Stomach (tissue), 9 donors: ENCODE measurements around the gene FTSJ3. TPM values are rescaled to one million over a fixed set of nuclear protein-coding genes. Genes with fewer than 3 reads are reported as not detected.

Experiments
- DNase-seq, 2 donors: peaks; one replicate each; pipeline versions ENCODE4 v3.0.0 to v3.0.0-alpha.2; 2013 to 2019
- H3K27ac ChIP-seq, 5 donors: fragments of 200-600 bp in 4 of 5; sonication (generic) in 4 of 5; one replicate each; pipeline ENCODE4 v1.5.1; 2013 to 2019; ENCODE audit warnings: mild to moderate bottlenecking in 1 of 5, moderate library complexity in 1 of 5
- H3K27me3 ChIP-seq, 3 donors: fragments of 200-600 bp; sonication (generic); one replicate each; pipeline ENCODE4 v1.5.1; 2017 to 2019; ENCODE audit warnings: mixed run types in 1 of 3
- H3K36me3 ChIP-seq, 4 donors: fragments of 200-600 bp; sonication (generic); 1 replicate in 3 of 4; 2 replicates in 1 of 4; pipeline ENCODE4 v1.5.1; 2016 to 2019
- H3K4me1 ChIP-seq, 4 donors: fragments of 200-600 bp; sonication (generic); one replicate each; pipeline ENCODE4 v1.5.1; 2016 to 2019
- H3K4me3 ChIP-seq, 4 donors: fragments of 200-600 bp; sonication (generic) in 3 of 4; one replicate each; pipeline ENCODE4 v1.5.1; 2016 to 2019; ENCODE audit warnings: mild to moderate bottlenecking in 1 of 4
- H3K9me3 ChIP-seq, 4 donors: fragments of 200-600 bp; sonication (generic); one replicate each; pipeline ENCODE4 v1.5.1; 2016 to 2019
- CTCF ChIP-seq, 7 experiments: fragments of 450-650 bp in 4 of 7; fragments of 200-600 bp in 3 of 7; sonication (generic) in 3 of 7; IDR thresholded peaks; one replicate each; pipeline ENCODE4 v1.5.1; 2016 to 2019; ENCODE audit warnings: antibody characterized with exemption in 7 of 7, control low read depth in 2 of 7, mild to moderate bottlenecking in 1 of 7
- EP300 ChIP-seq: sonication (generic); formaldehyde crosslinking; IDR thresholded peaks from one replicate; pipeline ENCODE4 v1.6.1; 2017; ENCODE audit warnings: antibody characterized with exemption
- POLR2A ChIP-seq, 4 donors: fragments of 450-650 bp; IDR thresholded peaks; one replicate each; pipeline ENCODE4 v1.6.1; 2016; ENCODE audit warnings: antibody characterized with exemption in 4 of 4, control low read depth in 2 of 4, mild to moderate bottlenecking in 1 of 4, moderate library complexity in 1 of 4
- POLR2AphosphoS5 ChIP-seq, 3 donors: sonication (generic); formaldehyde crosslinking; IDR thresholded peaks; one replicate each; pipeline ENCODE4 v1.6.1; 2016; ENCODE audit warnings: antibody characterized with exemption in 3 of 3
- WGBS, 5 donors: extraction: QIAGEN DNeasy Blood & Tissue Kit in 3 of 5; methylation state at CpG; one replicate each; pipeline versions ENCODE4 v1.1.5 to v1.1.7; 2013 to 2018; 5-methylcytosine and 5-hydroxymethylcytosine counted together
- intact Hi-C: fragments of 100-400 bp; cut with DNase I; formaldehyde crosslinking; loops from one replicate; pipeline ENCODE4 v1.15.1; 2023; ENCODE audit warnings: low total_unique reads
- polyA plus RNA-seq, 3 donors: library from polyadenylated mRNA; stranded (reverse); fragments of 200-250 nt; gene quantifications; one replicate each; pipeline ENCODE4 v1.2.3, GENCODE V29; 2013
- total RNA-seq, 5 donors: library from RNA; depleted of rRNA; stranded (reverse); fragments of >200 nt; gene quantifications; one replicate each; pipeline versions ENCODE4 v1.1.0 to v1.2.3, GENCODE V29; 2014 to 2016
- donor health status: healthy with polysubstance abuse.
- donor health status: Bipolar disorder and iron deficiency.
- donor health status: healthy.

FTSJ3 gene
- total and polyA plus RNA-seq, 8 donors = 3.5 to 54.0 (median 16.6) TPM

GRCh38 chr17:63775420-63775819, 52.0 kb downstream of the FTSJ3 start:
- DNase-seq = peak in 1 of 2 donors; percentile 11
- peaks cover 5 to 29% (median 19%) of the 10 kb centered on the region in 4 donors for H3K36me3 ChIP-seq
- intact Hi-C loops = no loop called here

GRCh38 chr17:63774969-63775265, 52.5 kb downstream of the FTSJ3 start:
- peak in 1 of 2 donors; percentile 28 for DNase-seq
- H3K27ac ChIP-seq = peak overlapping the region in 4 of 5 donors; percentile 98 to 99 (median 98)
- H3K36me3 ChIP-seq = peaks cover 5 to 28% (median 20%) of the 10 kb centered on the region in 4 donors
- intact Hi-C loops = no loop called here
- H3K4me3 ChIP-seq = peak overlapping the region; percentile 69 to 98 (median 93)
- 0 to 3% (median 1%) methylated on average over 4 of the region's 4 CpGs for WGBS, 5 donors
- H3K9me3 ChIP-seq = no peaks in the 10 kb centered on the region
- TF ChIP-seq POLR2A (IDR thresholded peaks at IDR 0.05) (no peak), EP300 (no peak), CTCF (IDR thresholded peaks at IDR 0.05) (no peak), POLR2AphosphoS5 (IDR thresholded peaks at IDR 0.05) (no peak)
- no peaks in the 10 kb centered on the region for H3K27me3 ChIP-seq
- peaks cover 43 to 81% (median 60%) of the 10 kb centered on the region in 4 donors for H3K4me1 ChIP-seq

More at GRCh38 chr17:63775420-63775819, 52.0 kb downstream of the FTSJ3 start:
- peak overlapping the region; percentile 69 to 98 (median 93) for H3K4me3 ChIP-seq
- no peaks in the 10 kb centered on the region for H3K27me3 ChIP-seq
- peaks cover 48 to 81% (median 62%) of the 10 kb centered on the region in 4 donors for H3K4me1 ChIP-seq
- H3K27ac ChIP-seq = peak overlapping the region in 4 of 5 donors; percentile 98 to 99 (median 98)
- TF ChIP-seq EP300 (no peak), CTCF (IDR thresholded peaks at IDR 0.05) (no peak), POLR2AphosphoS5 (IDR thresholded peaks at IDR 0.05) (no peak), POLR2A (IDR thresholded peaks at IDR 0.05) (no peak)
- WGBS, 5 donors = 13 to 20% (median 18%) methylated on average over 8 of the region's 8 CpGs
- H3K9me3 ChIP-seq = no peaks in the 10 kb centered on the region

- Histone ChIP-seq H3K27me3 (no peaks in the 10 kb centered on the region), H3K36me3 (peaks cover 5 to 23% (median 18%) of the 10 kb centered on the region in 4 donors), H3K27ac (peak within 1 kb of the TSS; percentile 96 to 99 (median 98)), H3K9me3 (no peaks in the 10 kb centered on the region), H3K4me3 (peak within 1 kb of the TSS; percentile 69 to 98 (median 93)), H3K4me1 (peaks cover 39 to 79% (median 58%) of the 10 kb centered on the region in 4 donors)
- TF ChIP-seq EP300 (no peak), POLR2AphosphoS5 (IDR thresholded peaks at IDR 0.05) (peak; percentile 44 to 73 (median 47)), POLR2A (IDR thresholded peaks at IDR 0.05) (peak in 1 of 4 donors; percentile 47), CTCF (IDR thresholded peaks at IDR 0.05) (no peak)
- intact Hi-C loops = no loop called here
- 0 to 1% (median 1%) methylated on average over 26 to 66 of the region's 67 CpGs for WGBS, 5 donors
- peak; percentile 91 to 97 for DNase-seq
Measured at GRCh38 chr17:63774141-63774968, 53.1 kb downstream of the FTSJ3 start, which contains the start of gene DDX42. Gene DDX42 (plus strand): TSS chr17:63774170. CDS start chr17:63787050, 12,880 bp downstream.

- peaks cover 39 to 81% (median 58%) of the 10 kb centered on the region in 4 donors for H3K4me1 ChIP-seq
- peak within 1 kb of the TSS; percentile 96 to 99 (median 98) for H3K27ac ChIP-seq
- intact Hi-C loops = no loop called here
- no peaks in the 10 kb centered on the region for H3K27me3 ChIP-seq
- H3K4me3 ChIP-seq = peak within 1 kb of the TSS; percentile 69 to 98 (median 93)
- 0% methylated on average over 28 to 74 of the region's 74 CpGs for WGBS, 5 donors
- DNase-seq = peak; percentile 99 to 100
- H3K9me3 ChIP-seq = no peaks in the 10 kb centered on the region
- TF ChIP-seq POLR2AphosphoS5 (IDR thresholded peaks at IDR 0.05) (peak; percentile 98 to 99 (median 99)), EP300 (peak; percentile 45), POLR2A (IDR thresholded peaks at IDR 0.05) (peak in 2 of 4 donors; percentile 92), CTCF (IDR thresholded peaks at IDR 0.05) (no peak)
- H3K36me3 ChIP-seq = peaks cover 5 to 23% (median 20%) of the 10 kb centered on the region in 4 donors
Measured at GRCh38 chr17:63773272-63774140, 54.0 kb downstream of the FTSJ3 start, which contains the start of gene CCDC47. Gene CCDC47 (minus strand): TSS chr17:63773597. CDS start chr17:63766175, 7,422 bp downstream.
